ENCODE data around the gene ECPAS.

- TF ChIP-seq CTCF (IDR thresholded peaks at IDR 0.05) (no peak), POLR2A (IDR thresholded peaks at IDR 0.05) (no peak)
Observed at GRCh38 chr9:111375817-111376564, 108.2 kb downstream of the ECPAS start.

Data from testis (tissue), 2 donors.